IPS DF 4.7 (cell line): ENCODE measurements around the gene SHANK3.

Source experiments
- DNase-seq: peaks from one replicate; pipeline ENCODE4 v3.0.0-alpha.2; 2013; ENCODE audit warnings: low spot score; ENCODE audit errors: extremely low read depth

SHANK3 gene

DNA sequence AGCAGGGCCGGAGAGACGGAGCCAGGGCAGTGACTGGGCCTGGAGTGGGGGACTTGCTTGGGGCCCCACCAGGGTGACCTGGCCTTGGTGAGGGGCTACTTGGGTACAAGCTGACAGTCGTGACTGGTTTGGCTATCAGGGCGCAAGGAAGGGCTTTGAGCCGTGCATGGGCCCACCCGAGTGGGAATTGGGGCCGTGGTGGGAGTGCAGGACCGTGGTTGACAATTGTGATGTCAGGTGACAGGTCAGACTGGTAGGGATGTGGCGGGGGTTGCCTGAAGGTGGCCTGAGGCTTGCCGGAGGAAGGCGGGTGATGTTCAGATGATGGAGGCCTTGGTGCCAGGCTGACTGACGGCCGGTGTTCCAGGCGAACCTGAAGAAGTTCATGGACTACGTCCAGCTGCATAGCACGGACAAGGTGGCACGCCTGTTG is 5.6 kb downstream of the SHANK3 start:
- no peak for DNase-seq

DNA sequence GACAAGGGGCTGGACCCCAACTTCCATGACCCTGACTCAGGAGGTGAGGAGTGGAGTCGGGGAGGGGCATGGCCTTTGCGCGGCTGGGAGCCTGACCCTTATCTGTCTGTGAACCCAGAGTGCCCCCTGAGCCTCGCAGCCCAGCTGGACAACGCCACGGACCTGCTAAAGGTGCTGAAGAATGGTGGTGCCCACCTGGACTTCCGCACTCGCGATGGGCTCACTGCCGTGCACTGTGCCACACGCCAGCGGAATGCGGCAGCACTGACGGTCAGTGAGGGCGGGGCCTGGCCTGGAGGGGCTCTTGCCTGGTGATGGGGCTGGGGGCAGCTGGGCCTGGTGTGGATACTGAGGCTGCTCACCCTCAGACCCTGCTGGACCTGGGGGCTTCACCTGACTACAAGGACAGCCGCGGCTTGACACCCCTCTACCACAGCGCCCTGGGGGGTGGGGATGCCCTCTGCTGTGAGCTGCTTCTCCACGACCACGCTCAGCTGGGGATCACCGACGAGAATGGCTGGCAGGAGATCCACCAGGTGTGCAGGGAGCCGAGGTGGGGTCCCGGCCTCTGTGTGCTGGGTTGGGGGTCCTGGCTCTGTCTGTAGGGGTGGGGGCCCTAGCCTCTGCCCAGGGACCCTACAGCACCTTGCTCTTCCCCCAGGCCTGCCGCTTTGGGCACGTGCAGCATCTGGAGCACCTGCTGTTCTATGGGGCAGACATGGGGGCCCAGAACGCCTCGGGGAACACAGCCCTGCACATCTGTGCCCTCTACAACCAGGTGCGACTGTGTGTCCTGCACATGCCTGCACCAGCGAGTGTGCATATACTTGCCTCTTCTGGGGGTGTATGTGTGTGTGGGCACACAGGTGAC is 6.3 kb downstream of the SHANK3 start:
- no peak for DNase-seq

DNA sequence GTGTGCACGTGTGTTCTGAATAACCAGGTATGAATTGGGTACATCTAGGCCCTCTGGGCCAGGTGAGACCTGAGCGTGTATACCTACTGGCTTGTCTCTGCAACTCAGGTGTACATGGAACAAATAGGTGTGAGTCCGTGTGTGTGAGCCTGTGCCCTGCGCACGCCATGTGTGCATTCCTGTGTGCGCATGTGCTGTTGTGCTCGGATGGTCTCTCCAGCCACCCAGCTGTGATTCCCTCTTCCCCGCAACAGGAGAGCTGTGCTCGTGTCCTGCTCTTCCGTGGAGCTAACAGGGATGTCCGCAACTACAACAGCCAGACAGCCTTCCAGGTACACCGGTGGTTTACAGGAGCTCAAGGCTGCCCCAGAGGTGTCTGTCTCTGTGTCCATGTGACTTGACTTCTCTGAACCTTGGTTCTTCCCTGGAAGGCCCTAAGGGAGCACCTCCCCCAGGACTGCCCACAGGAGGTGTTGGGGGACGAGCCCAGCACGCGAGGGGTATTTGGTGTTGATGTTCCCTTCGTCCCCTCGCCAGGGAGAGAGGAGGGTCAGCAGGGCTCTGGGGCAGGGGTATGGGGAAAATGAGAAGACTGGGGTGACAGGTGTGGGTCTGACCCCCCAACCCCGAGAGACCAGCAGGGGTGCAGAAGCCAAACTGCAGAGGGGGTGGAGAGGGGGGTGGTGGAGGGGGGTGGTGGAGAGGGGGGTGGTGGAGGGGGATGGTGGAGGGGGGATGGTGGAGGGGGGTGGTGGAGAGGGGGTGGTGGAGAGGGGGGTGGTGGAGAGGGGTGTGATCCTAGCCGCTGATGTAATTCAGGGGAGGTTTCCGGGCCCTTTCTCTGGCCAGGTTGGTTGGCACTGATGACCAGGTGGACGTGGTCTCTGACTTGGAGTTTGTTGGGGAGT is 10.7 kb downstream of the SHANK3 start:
- DNase-seq, result no peak

DNA sequence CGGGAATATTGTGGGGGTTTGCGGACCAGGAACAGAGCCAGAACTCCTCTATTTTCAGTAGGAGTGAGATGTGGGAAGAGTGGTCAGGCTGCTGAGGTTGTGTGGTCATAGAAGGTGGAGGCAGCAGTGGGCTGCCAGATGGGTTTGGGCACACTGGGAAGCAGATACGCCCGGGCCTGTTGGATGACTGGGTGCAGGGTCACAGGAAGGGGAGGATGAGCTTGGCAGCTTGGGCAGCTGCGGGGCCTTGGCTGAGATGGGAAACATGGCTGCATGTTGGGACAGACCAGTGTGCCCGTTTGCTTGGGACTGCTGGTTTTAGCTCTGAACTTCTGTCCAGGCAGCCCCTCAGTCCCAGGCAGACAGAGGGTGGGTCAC is 11.4 kb downstream of the SHANK3 start:
- no peak for DNase-seq

DNA sequence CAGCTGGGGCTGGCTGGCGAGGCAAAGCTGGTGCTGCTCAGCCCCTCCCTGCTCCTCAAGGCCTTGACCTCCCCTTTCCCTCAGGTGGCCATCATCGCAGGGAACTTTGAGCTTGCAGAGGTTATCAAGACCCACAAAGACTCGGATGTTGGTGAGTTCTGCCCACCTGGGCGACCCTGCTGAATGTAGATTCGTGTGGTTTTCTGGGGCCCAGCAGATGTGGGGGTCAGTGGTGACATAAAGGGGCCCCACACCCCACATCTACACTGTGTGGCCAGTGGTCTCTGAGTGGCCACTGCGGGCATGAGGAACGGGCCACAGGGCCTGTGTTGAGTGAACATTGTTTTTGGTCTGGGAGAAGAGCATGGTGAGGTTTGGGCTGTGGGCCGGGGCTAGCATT is 11.9 kb downstream of the SHANK3 start:
- DNase-seq, result no peak

DNA sequence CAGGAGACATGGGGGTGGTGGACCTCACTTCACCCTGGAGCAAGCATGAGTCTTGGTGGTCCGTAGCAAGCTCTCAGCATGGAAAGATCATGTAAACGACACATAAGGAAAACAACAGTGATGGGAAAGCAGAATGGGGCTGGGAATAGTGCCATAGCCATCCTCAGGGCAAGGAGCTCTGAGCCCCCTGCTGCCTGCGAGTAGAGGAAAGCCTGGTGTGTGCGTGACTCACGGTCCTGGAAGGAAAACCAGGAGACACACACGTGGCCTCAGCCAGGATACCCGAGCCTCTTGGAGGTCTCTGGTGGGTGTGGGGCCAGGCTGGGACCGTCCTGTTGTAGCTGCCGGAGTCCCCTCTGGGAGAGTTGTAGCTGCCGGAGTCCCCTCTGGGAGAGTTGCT is 12.4 kb downstream of the SHANK3 start:
- no peak for DNase-seq

DNA sequence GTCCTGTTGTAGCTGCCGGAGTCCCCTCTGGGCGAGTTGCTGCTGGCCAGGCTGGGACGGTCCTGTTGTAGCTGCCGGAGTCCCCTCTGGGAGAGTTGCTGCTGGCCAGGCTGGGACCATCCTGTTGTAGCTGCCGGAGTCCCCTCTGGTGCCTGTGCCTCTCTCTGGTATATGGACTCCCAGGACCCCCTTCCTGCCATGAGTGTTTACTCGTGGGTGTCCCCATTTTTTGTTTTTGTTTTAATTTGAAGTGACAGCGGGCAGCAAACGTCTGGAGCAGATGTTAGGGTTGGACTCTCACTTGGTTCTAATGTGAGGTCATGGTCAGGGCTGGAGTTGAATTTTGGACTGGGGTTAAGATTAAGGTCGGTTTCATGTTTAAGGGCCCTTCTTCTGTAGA is 14.2 kb downstream of the SHANK3 start:
- no peak for DNase-seq

DNA sequence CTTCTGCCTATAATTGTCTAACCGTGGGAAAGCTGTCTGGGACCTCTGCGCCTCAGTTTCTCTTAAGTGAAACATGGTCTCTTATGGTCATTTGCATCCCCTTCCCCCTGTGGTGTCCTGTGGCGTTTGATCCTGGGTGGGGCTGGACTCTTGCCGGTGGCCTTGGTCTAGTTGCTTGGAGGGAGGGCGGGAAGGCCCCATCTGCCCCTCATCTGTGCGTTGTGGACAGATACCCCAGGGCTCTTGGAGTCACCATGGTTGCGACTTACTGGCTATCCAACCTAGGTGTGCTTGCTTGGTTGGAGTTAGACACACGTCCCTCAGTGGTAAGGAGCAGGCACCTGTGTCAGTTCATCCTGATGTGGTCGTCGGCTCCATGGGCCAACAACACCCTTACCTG is 15.2 kb downstream of the SHANK3 start:
- no peak for DNase-seq

DNA sequence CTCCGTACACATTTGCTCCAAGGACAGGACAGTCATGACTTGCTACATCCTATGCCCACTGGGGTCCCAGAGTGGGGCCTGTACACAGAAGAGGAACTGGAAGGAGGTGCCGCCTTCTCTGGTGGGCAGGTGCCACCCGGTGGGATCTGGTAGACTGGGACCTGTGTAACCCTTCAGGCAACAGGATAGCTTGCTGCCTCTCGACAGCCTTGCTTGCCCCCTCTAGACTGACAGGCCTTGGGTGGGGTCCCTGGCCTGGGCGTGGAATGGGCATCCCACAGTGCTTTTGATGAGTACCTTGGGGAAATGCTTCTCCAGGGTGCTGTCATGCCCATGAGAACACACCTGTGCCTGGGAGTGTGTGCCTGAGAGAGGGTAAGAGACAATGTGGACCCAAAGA is 15.8 kb downstream of the SHANK3 start:
- no peak for DNase-seq

DNA sequence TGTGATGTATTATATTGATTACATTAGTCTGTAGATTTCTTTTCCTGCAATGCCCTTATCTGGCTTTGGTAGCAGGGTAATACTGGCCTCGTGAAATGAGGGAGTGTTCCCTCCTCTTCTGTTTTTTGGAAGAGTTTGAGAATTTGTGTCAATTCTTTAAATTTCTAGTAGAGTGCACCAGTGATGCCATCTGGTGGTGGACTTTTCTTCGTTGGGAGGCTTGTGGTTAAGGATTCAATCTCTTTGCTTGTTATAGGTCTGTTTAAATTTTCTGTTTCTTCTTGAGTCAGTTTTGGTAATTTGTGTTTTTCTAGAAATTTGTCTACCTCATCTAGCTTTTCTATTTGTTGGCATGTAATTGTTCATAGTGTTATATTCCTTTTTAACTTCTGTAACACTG is 18.9 kb downstream of the SHANK3 start:
- DNase-seq, result no peak

DNA sequence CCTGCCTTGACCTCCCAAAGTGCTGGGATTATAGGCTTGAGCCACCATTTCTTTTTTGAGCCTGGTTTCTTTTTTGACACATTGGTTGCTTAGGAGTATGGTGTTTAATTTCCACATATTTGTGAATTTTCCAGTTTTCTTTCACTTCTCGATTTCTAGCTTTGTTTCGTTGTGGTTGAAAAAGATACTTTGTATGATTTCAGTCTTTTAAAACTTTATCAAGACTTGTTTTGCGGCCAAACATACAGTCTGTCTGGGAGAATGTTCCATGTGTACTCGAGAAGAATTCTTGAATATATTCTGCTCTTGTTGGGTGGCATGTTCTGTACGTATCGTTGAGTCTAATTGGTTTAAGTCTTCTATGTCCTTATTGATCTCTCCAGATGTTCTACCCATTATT is 20.8 kb downstream of the SHANK3 start:
- DNase-seq, result no peak

DNA sequence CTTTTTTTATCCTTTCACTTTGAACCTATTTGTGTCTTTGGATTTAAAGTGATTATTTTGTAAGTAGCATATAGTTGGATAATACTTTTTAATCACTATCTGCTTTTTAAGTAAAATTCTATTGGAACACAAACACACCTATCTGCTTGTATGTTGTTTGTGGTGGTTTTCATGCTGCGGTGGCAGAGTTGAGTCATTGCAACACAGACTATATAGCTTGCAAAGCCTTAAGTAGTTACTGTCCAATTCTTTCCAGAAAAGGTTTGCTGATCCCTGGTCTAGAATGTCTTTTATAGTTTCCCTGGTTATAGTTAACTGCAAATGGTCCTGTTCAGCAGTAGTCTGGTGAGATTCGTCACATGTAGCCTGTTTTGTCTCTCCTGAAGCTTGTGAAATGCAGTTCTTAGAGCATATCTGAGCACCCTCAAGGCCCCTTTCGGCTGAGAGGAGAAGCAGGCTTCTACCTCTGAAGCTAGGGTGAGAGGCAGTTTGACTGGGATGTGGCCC is 21.5 kb downstream of the SHANK3 start:
- DNase-seq, result no peak

DNA sequence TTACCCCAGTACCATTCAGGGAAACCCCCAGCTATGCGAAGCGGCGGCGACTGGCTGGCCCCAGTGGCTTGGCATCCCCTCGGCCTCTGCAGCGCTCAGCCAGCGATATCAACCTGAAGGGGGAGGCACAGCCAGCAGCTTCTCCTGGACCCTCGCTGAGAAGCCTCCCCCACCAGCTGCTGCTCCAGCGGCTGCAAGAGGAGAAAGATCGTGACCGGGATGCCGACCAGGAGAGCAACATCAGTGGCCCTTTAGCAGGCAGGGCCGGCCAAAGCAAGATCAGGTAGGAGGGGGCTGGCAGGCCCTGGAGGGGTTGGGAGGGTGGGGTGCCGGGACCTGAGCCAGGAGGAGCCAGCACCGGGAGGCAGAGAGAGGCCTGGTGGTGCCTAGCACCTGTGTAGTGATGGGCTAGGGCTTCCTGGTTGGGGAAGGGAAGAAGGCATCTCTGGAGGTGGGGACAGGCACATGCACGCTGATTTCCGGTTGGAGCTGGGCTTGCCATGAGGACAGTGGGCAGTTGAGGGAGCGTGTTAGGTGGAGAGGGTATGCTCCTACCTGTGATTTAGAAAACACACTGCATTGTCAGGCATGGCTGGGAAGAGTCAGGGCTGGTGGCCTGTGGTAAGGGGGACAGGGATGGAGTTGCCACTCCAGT is 22.3 kb downstream of the SHANK3 start:
- DNase-seq, result no peak

DNA sequence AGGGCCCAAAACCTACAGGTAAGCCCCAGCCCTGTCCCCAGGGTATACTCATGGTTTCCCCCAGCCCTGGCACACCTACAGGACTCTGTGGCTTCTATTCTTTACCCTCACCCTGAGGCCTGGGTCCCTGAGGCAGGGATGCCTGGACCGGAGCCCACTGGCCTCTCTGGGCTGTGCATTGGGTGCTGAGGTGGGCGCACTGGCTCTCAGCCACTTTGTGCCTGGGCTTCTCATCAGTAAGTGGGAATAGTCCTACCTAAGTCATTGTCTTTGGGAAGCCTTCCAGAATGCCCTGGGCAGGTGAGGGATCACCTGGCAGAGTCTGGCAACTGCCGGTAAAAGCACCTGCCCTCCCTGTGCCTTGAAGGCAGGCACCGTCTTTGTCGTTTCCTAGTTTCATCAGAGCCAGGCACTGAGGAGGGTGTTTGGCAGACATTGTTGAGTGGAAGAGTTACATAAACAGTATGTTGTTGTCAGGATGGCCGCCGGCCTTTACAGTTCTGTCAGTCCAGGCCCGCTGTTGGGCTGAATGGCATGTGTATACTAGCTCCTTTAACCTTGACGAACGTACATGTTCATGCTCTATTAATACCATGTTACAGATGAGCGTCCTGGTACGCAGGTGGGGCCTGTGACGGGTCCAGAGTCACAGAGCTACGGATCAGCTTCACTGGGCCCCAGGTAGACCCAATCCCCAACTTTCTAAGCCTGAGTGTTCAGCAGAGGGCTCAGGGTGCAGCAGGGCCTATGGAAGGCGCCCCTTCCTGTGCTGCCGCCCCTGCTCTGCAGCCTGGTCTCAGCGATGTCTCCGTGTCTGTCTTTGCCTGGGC is 23.0 kb downstream of the SHANK3 start:
- no peak for DNase-seq

DNA sequence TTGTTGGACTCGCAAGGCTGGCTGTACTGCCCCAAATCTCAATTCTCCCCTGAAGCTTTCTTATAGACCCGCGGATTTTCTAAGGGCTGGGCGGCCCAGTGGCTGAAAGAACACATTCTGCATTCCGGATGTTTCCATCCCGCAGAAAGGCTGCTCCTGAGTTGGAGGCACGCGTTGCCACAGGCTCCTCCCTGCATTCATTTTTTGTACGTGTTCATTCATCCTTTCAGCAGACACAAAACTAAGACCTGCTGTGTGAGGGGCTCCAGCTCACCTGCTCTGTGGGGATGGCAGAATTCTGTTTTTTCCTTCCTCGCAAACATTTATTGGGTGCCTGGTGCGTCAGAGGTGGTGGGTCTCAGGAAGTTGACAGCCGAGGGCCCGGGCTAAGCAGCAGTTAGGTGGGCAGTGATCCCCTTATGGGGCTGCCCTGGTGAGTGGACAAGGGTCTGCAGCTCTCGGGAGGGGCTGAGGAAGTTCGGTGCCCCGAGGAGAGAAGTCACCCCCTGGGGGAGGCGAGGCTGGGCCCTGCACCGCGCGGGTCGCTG is 23.7 kb downstream of the SHANK3 start:
- DNase-seq, result no peak

DNA sequence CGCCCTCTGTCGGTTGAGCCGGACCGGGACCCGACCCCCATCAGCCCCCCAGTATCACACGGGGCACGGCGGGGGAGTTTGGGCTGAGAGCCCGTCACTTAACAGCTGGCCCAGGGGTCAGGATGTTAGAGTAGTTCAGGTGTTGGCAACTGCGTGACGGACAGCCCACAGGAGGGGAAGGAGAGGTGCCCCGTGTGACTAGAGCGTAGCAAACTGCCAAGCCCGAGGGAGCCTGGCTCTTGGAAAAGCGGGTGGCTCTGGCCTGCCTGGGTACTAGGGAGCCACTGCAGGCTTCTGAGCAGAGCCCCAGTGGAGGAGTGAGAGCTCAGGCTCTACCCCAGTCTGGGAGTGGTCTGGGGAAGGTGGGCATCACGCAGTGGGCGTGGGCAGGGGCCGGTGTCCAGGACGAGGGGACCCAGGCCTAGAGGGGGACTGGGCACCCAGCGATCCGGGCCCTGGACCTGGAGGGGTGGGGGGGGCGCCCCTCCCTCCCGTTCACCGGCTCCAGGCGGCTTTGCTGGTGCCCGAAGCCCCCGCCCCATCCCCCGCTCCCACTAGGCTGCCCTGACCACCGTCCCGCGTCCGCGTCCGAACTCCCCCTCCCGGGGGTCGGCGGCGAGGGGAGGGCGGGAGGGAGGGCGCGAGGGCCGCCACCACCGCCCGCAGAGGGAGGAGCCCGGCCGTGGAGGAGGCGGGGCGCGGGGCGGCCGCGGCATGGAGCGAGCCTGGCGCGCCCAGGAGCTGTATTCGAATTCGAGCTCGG is 24.4 kb downstream of the SHANK3 start:
- DNase-seq, result no peak

DNA sequence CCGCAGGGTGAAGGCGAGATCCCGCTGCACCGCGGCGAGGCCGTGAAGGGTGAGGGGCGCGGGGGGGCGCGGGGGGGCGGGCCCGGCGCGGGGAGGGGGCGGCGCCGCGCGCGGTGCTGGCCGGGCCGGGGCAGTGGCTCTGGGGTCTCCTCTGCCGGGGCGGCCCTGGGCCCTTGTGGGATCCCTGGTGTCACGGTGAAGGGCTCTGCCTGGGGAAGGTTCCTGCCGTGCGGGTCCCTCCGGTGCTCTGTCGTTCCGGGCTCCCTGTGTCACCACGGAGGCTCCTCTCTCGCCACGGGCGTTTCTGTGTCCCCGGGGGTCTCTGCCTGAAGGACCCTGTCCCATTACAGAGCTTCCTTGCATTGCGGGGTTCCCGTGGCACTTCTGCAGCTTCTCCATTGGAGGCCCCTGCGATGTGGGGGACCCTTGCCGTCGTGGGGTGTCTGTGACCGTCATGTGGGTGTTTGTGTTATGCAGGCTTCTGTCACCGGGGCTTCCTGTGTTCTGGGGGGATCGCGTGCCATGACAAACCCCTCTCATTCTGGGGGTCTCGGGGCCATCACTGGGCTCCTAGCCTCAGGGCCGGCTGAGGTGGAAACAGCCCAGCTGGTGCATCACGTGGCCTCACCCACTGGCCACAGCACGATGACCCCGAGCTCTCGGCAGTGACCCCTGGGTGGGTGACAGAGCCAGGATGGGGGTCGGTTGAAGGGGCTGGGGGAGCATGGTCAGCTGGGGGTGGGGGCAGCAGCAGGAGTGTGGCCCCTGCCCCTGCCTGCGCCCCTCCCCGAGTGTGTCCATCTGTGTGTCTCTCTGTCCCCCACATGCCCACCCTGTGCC is 25.3 kb downstream of the SHANK3 start:
- DNase-seq, result no peak

DNA sequence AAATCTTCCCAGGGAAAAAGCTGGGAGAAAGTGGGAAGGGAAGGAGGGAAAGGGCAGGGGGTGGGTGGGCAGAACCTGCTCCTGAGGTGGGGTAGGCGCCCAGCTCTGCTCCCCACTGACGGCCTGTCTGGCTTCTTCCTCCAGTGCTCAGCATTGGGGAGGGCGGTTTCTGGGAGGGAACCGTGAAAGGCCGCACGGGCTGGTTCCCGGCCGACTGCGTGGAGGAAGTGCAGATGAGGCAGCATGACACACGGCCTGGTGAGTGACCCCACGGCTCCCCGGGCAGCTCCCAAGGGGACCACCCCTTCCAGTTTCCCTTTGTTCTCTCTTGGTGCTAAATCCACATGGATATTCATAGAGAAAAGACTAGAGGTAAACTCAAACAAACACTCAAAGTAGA is 25.9 kb downstream of the SHANK3 start:
- no peak for DNase-seq
